DND-41 (cell line): ENCODE data around the gene DOCK6.

ENCODE experiments used
- CTCF ChIP-seq: IDR thresholded peaks from 2 replicates; pipeline ENCODE4 v1.5.1; 2012; ENCODE audit warnings: borderline replicate concordance, low read length, moderate library complexity, mild to moderate bottlenecking; ENCODE audit not compliant: poor library complexity, severe bottlenecking; ENCODE audit errors: extremely low read depth
- EZH2 ChIP-seq: IDR thresholded peaks from 3 replicates; pipeline ENCODE4 v1.6.1; 2012; ENCODE audit warnings: borderline replicate concordance, low read depth, mild to moderate bottlenecking, moderate library complexity, low read length, inconsistent platforms; ENCODE audit not compliant: severe bottlenecking

- TF ChIP-seq CTCF (no peak), EZH2 (no peak)
Observed at GRCh38 chr19:11265785-11266236, 3.5 kb upstream of the DOCK6 start.
